A673 (cell line): Measurements from ENCODE around the gene MTHFD1L. TPM values are rescaled to one million over a fixed set of nuclear protein-coding genes. Genes with fewer than 3 reads are reported as not detected.

ENCODE experiments used
- BruUV-seq: library from RNA; stranded (reverse); fragments of 400-500 nt; replicated peaks from 2 replicates; lab custom pipeline; 2021; lab: Mats Ljungman, UMichigan
- CTCF ChIA-PET: fragments of 300-600 bp; sonication (Branson Sonifier 250); formaldehyde crosslinking; loops from one replicate; lab custom pipeline; 2022; ENCODE audit warnings: antibody characterized with exemption; lab: Charles Lee
- POLR2A ChIA-PET: fragments of 300-600 bp; sonication (Branson Sonifier 250); formaldehyde crosslinking; loops from one replicate; lab custom pipeline; 2022; ENCODE audit warnings: antibody characterized with exemption; ENCODE audit not compliant: low non-redundant PET; lab: Charles Lee
- DNase-seq: peaks from one replicate; pipeline ENCODE4 v3.0.0-alpha.2; 2015; ENCODE audit warnings: low spot score
- H3K27ac ChIP-seq: fragments of 200-600 bp; sonication (generic); 2 replicates; pipeline ENCODE4 v1.5.1; 2016; ENCODE audit warnings: mixed run types, low read depth, mild to moderate bottlenecking, mixed read lengths, antibody characterized with exemption, low read length; ENCODE audit not compliant: poor library complexity, severe bottlenecking
- H3K27me3 ChIP-seq: fragments of 200-600 bp; sonication (generic); replicated peaks from 2 replicates; pipeline ENCODE4 v1.6.1; 2017; ENCODE audit warnings: mixed run types, low read depth, mild to moderate bottlenecking, mixed read lengths, antibody characterized with exemption, low read length; ENCODE audit not compliant: insufficient read depth, poor library complexity
- H3K36me3 ChIP-seq: fragments of 200-600 bp; sonication (generic); 2 replicates; pipeline ENCODE4 v1.6.1; 2016; ENCODE audit warnings: mixed run types, mild to moderate bottlenecking, mixed read lengths, antibody characterized with exemption, low read length; ENCODE audit not compliant: insufficient read depth, poor library complexity, severe bottlenecking
- H3K4me1 ChIP-seq: fragments of 200-600 bp; sonication (generic); 2 replicates; pipeline ENCODE4 v1.6.1; 2017; ENCODE audit warnings: mixed run types, mild to moderate bottlenecking, mixed read lengths, antibody characterized with exemption, low read length; ENCODE audit not compliant: insufficient read depth, poor library complexity, severe bottlenecking
- H3K4me3 ChIP-seq: fragments of 200-600 bp; sonication (generic); 2 replicates; pipeline ENCODE4 v1.5.1; 2016; ENCODE audit warnings: low read depth, mixed run types, mild to moderate bottlenecking, mixed read lengths, low read length; ENCODE audit not compliant: poor library complexity, severe bottlenecking
- H3K9me3 ChIP-seq: fragments of 200-600 bp; sonication (generic); 2 replicates; pipeline ENCODE4 v1.6.1; 2016; ENCODE audit warnings: mixed run types, low read depth, mild to moderate bottlenecking, mixed read lengths, antibody characterized with exemption, low read length; ENCODE audit not compliant: poor library complexity, severe bottlenecking
- EZH2 ChIP-seq: fragments of 200-600 bp; sonication (generic); IDR thresholded peaks from 2 replicates; pipeline ENCODE4 v1.6.1; 2017; ENCODE audit warnings: borderline replicate concordance, low read depth, mild to moderate bottlenecking, mixed read lengths, antibody characterized with exemption, low read length; ENCODE audit not compliant: poor library complexity, severe bottlenecking
- intact Hi-C: fragments of 100-400 bp; cut with micrococcal nuclease; formaldehyde crosslinking; loops from one replicate; pipeline ENCODE4 v1.10.0; 2022; ENCODE audit not compliant: unreplicated experiment
- total RNA-seq: library from RNA; stranded (reverse); gene quantifications from 2 replicates; pipeline ENCODE4 v1.2.3, GENCODE V29; 2021
- TF ChIP-seq, protein P1 (sequence below): fragments of 300-800, 200-600 bp; sonication (generic); conservative IDR thresholded peaks from 2 replicates; pipeline ENCODE4 v1.5.1; 2017; ENCODE audit warnings: low read depth, mild to moderate bottlenecking, antibody characterized with exemption, low read length, moderate library complexity, mixed read lengths

Gene MTHFD1L
- total RNA-seq, 1 experiment from 2014 or later = 78.7 TPM

DNA sequence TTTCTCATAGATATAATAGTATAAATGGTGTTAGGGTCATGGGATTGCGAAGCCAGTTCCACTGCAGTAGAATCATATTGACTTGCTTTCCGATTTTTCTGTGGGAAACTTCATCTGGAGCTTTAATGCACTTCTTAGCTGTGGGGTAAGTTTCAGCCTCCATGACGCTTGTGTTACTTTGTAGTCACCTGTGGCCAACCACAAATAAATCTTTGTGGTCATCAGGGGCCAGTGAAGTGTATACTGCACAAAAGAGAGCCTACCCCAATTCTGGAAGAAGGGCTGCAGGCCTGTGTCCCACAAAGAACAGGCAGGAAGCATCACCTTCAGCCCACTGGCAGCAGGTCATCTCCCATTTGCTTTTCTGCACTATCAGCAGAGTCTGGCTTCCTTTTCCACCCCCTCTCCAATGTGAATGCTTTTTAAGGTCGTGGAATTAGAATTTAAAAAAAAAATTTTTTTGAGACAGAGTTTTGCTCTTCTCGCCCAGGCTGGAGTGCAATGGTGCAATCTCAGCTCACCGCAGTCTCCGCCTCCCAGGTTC lies 32.0 kb downstream of the MTHFD1L start:
- CTCF ChIA-PET = no interaction called here
- intact Hi-C loops = no loop called here

DNA sequence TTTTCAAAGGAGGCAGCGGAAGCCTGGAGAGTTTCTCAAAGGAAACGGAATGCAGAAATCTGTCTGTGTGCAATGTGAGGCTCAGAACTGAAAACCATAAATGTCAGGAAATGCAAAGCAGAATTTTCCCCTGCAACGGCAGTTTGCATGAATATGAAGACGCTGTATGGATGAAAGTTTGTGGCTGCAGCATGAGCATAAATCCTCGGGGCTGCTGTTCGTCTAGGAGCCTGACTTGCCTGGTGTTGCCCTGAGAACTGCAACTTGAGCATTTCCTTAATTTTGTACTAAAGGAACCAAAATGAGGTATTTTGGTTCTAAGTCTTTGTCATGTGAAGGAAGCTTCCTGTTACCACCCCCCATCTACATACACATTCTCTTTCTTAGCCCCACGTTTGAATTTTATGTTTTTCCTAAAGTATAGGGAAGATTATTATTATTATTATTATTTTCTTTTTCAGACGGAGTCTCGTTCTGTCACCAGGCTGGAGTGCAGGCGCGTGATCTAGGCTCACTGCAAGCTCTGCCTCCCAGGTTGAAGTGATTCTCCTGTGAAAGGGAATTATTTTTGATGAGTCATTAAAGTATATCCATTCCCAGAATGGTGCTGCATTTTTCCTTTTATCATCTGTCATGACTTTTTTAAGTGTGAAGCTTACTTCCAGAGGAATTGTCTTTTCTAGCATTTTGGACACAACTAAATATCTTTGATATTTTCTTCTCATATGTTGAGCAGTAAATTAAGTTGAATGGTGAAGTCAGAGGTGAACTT lies 33.1 kb downstream of the MTHFD1L start:
- no TSS peak for BruUV-seq
- DNase-seq = no peak
- peaks cover 37% of the 10 kb centered on the region for H3K4me1 ChIP-seq
- no peaks in the 10 kb centered on the region for H3K9me3 ChIP-seq
- intact Hi-C loops = no loop called here
- peak overlapping the region; percentile 2 for H3K27ac ChIP-seq
- H3K27me3 ChIP-seq = no peaks in the 10 kb centered on the region
- no peaks in the 10 kb centered on the region for H3K36me3 ChIP-seq
- ChIA-PET CTCF (no interaction called here), POLR2A (no interaction called here)
- no peak overlapping the region for H3K4me3 ChIP-seq
- TF ChIP-seq, protein P1, sequence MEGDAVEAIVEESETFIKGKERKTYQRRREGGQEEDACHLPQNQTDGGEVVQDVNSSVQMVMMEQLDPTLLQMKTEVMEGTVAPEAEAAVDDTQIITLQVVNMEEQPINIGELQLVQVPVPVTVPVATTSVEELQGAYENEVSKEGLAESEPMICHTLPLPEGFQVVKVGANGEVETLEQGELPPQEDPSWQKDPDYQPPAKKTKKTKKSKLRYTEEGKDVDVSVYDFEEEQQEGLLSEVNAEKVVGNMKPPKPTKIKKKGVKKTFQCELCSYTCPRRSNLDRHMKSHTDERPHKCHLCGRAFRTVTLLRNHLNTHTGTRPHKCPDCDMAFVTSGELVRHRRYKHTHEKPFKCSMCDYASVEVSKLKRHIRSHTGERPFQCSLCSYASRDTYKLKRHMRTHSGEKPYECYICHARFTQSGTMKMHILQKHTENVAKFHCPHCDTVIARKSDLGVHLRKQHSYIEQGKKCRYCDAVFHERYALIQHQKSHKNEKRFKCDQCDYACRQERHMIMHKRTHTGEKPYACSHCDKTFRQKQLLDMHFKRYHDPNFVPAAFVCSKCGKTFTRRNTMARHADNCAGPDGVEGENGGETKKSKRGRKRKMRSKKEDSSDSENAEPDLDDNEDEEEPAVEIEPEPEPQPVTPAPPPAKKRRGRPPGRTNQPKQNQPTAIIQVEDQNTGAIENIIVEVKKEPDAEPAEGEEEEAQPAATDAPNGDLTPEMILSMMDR = no peak
- TF ChIP-seq EZH2 = no peak

More for the DNA sequence above, 32.0 kb downstream of the MTHFD1L start:
- no peak overlapping the region for H3K4me3 ChIP-seq
- no peak overlapping the region for H3K27ac ChIP-seq
- BruUV-seq = no TSS peak
- peaks cover 33% of the 10 kb centered on the region for H3K4me1 ChIP-seq
- H3K27me3 ChIP-seq = no peaks in the 10 kb centered on the region
- DNase-seq = no peak
- TF ChIP-seq, protein P1 = no peak
- no peak for TF ChIP-seq EZH2
- no peaks in the 10 kb centered on the region for H3K36me3 ChIP-seq
- POLR2A ChIA-PET = no interaction called here
- no peaks in the 10 kb centered on the region for H3K9me3 ChIP-seq

DNA sequence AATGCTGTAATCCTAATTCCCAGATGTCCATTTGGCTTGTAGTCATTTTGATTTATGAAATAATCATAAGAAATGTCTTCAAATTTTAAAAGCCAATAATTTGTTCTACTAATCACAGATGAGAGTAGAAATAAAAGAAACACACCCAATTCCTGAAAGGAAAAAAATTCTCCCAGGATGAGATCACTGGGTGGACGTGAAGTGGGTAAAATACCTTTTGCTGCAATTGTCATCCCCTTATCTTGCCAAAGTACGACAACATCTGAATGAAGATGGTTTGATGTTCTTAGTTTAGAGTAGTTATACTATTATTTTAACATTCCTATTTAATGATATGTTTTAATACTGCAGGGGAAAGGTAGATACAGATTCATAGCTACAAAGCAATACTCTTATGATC lies 33.7 kb downstream of the MTHFD1L start:
- H3K4me1 ChIP-seq = peaks cover 37% of the 10 kb centered on the region
- H3K36me3 ChIP-seq = no peaks in the 10 kb centered on the region
- intact Hi-C loops = no loop called here
- ChIA-PET CTCF (no interaction called here), POLR2A (no interaction called here)
- H3K4me3 ChIP-seq = no peak overlapping the region
- TF ChIP-seq, protein P1 = no peak
- TF ChIP-seq EZH2 = no peak
- no TSS peak for BruUV-seq
- H3K27me3 ChIP-seq = no peaks in the 10 kb centered on the region
- H3K27ac ChIP-seq = peak overlapping the region; percentile 2
- no peaks in the 10 kb centered on the region for H3K9me3 ChIP-seq
- DNase-seq = no peak
